Non-pigmented ciliary epithelial cell (primary cell): ENCODE data around the gene TXNDC11.

Experiments used
- DNase-seq: peaks from one replicate; pipeline ENCODE4 v3.0.0-alpha.2; 2010; ENCODE audit warnings: low read depth

TXNDC11 gene

GRCh38 chr16:11630768-11631056 lies 111.9 kb downstream of the TXNDC11 start:
- no peak for DNase-seq

- no peak for DNase-seq
Observed at GRCh38 chr16:11630046-11630767, 112.5 kb downstream of the TXNDC11 start.
